Hematopoietic multipotent progenitor cell (in vitro differentiated cells): ENCODE data around the gene ABCC10. TPM values are rescaled to one million over a fixed set of nuclear protein-coding genes. Genes with fewer than 3 reads are reported as not detected.
"Not testable (repeated sequence)": the region's sequence is repeated elsewhere in the genome, so short reads cannot be mapped to it uniquely, and the experiment has no call there.

Experiments
- DNase-seq, 3 donors: peaks; one replicate each; pipeline ENCODE4 v3.0.0-alpha.2; 2011 to 2015; ENCODE audit warnings: low read depth in 2 of 3, low spot score in 2 of 3
- total RNA-seq: library from RNA; depleted of rRNA; stranded (reverse); fragments of >200 nt; gene quantifications from one replicate; pipeline ENCODE4 v1.2.3, GENCODE V29; 2012

Gene ABCC10, protein sequence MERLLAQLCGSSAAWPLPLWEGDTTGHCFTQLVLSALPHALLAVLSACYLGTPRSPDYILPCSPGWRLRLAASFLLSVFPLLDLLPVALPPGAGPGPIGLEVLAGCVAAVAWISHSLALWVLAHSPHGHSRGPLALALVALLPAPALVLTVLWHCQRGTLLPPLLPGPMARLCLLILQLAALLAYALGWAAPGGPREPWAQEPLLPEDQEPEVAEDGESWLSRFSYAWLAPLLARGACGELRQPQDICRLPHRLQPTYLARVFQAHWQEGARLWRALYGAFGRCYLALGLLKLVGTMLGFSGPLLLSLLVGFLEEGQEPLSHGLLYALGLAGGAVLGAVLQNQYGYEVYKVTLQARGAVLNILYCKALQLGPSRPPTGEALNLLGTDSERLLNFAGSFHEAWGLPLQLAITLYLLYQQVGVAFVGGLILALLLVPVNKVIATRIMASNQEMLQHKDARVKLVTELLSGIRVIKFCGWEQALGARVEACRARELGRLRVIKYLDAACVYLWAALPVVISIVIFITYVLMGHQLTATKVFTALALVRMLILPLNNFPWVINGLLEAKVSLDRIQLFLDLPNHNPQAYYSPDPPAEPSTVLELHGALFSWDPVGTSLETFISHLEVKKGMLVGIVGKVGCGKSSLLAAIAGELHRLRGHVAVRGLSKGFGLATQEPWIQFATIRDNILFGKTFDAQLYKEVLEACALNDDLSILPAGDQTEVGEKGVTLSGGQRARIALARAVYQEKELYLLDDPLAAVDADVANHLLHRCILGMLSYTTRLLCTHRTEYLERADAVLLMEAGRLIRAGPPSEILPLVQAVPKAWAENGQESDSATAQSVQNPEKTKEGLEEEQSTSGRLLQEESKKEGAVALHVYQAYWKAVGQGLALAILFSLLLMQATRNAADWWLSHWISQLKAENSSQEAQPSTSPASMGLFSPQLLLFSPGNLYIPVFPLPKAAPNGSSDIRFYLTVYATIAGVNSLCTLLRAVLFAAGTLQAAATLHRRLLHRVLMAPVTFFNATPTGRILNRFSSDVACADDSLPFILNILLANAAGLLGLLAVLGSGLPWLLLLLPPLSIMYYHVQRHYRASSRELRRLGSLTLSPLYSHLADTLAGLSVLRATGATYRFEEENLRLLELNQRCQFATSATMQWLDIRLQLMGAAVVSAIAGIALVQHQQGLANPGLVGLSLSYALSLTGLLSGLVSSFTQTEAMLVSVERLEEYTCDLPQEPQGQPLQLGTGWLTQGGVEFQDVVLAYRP (N-terminal part only)
- 25.9 TPM for total RNA-seq

DNA sequence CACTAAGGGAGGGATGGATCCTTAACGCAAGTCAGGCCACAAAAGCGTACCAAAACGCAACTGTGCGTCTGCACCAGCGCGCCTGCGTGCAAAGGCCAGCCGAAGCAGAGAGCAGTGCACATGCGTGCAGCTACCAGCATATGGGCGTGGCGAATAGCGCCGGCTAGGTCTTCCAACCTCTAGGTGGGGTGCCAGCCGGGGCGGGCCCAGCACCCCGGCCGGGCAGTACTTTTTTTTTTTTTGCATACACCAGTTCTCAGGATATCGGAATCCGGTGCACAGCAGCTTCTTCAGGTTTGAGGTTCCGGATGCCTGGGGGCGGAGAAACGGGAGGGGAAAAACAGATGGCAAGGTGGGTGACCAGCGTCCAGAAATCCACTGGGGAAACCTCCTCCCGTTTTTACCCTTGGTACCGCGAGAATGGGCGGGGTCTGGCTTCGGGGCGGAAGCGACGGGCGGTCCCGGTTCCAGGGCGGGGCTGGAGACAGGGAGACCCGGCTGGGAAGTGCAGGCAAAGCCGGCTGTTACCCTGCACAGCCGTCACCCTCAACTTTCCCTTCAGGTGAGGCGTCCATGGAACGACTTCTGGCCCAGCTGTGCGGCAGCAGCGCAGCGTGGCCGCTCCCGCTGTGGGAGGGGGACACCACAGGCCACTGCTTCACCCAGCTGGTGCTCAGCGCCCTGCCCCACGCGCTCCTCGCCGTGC, at the start of gene ABCC10:
Gene ABCC10 (plus strand): TSS at position 136 of the 706 bp plus-strand sequence. CDS start 438 bp downstream, at position 574.
- DNase-seq = peak; percentile 88 to 96 (median 94)

DNA sequence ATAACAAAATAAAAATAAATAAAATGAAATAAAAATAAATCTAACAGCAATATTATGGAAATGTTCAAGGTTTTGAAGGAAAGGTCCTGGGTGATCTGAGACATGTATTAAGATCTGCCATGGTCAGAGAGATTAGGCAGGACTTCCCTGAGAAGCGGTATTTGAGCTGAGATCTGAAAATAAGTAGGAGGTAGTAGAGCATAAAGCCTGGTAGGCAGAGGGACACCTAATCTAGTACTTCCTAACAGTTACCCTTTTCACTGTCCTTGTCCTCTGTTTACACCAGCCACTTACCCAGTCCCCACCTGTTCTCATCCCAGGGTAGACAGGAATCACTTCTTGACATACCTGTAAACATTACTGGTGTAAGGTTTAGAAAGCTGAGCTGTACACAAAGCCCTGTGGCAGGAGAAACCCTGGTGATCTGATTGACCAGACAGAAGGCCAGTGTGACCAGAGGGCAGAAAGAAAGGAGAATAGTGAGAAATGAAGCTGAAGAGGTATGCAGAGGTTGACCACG, 49.6 kb upstream of the ABCC10 start:
- DNase-seq = no peak

DNA sequence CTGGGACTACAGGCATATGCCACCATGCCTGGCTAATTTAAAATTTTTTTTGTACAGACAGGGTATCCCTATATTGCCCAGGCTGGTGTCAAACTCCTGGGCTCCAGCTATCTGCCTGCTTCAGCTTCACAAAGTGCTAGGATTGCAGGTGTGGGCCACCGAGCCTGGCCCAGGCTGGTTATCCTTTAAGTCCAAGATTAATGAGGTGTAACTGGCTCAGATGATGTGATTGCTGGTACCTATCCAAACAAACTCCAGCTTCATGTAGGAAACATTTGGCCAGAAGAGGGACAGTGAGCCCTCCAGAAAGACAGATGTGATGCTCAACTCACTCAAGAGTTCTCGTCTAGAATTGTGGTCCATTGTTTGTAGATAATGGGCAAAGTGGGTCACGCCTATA, 48.7 kb upstream of the ABCC10 start:
- no peak for DNase-seq

DNA sequence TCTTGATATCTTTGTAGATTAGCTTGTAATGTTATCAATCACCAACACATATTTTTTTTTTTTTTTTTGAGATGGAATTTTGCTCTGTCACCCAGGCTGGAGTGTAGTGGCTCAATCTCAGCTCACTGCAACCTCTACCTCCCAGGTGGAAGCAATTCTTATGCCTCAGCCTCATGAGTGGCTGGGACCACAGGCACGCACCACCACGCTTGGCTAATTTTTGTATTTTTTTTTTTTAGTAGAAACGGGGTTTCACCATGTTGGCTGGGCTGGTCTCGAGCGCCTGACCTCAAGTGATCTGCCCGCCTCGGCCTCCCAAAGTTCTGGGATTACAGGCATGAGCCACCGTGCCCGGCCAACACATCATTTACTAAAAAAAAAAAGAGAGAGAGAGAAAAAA, 46.5 kb upstream of the ABCC10 start:
- DNase-seq = not testable (repeated sequence)

DNA sequence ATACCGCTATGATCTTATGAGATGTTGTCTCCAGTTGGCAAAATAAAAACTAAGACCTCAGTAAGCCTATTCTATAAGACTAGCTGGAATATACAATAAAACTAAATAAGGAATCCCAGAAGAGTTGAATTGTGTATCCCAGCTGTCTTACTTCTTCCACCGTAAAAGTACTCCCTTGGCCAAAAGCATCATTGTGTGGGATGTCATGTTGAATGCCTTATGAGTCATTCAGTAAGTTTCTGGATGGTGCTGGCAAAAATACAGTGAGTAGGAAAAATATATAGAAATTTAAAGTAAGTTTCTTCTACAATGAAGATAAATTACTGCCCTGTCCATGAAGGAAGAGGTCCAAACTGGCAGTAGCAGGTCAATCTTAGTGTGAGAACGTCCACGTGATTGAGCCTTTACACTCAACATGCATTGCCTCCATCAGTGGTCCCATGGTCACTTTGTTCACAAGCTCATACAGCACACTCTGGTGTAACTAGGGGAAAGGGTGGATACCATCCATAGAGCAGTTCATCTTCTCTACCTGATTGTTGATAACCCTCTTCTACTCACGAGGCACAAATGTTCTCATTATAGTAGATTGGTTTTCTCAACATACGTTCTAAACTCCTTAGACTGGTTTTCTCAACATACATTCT, 44.2 kb upstream of the ABCC10 start:
- DNase-seq = no peak

DNA sequence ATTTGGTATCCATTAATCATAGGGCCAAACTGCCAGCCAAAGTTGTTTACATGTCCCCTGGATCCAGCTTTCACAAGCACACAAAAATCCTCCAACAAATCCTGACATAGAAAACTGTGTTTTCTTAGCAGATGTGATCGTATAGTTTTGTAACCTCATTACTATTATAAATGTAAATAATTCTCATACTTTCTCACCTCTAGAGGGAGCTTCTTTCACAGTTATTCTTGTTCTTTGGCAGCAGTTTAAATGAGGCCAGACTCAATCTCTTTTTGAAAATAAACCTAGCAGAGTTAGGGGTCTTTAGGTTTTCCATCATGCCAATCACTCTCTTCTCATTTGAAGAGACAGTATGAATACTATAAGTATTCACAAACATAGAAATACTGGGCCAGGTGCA, 40.8 kb upstream of the ABCC10 start:
- peak in 1 of 3 donors; percentile 59 for DNase-seq

DNA sequence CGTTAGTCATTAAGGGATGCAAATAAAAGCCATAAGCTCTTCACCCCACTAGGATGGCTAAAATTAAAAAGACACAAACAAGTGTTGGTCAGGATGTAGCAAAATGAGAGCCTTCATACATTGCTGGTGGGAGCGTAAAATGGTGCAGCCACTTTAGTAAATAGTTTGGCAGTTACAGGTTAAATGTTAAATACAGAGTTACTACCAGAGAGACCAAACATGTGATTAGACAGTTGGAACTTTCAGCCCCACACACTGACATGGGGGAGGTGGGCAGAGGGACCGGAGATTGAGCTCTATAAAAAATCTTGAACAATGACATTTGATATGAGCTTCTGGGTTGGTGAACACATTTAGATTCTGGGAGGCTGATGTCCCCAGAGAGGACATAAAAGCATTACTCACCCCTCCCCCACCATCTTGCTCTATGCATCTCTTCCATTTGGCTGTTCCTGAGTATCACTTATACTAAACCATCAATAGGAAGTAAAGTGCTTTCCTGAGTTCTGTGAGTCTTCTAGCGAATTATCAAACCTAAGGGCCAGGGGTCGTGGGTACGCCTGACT, 37.5 kb upstream of the ABCC10 start:
- no peak for DNase-seq

DNA sequence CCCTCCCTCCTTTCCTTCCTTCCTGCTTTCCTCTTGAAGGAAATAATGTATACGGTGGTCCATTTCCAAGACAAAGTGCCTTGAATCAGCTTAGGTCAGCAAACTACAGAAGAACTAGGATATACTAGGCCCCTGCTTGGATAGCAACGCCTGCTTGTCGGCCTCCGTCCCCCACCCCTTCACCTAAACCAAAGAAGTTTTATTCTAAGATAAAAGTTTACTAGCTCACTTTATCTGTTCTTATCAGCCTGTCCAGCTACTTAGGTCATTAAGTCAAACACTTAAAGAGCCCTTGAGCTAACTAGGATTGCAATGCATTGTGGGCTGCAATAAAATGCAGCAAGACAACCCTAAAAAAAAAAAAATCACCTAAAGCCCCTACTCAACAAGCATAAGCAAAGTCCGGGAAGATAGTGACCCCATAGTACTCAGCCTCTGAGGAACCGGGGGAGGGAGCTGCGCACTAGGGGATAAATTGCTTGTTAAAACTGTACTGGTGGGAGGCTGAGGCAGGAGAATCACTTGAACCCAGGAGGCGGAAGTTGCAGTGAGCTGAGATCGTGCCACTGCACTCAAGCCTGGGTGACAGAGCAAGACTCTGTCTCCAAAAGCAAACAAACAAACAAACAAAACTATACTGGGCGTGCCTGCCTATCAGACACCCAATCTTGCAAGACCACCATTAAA, 36.4 kb upstream of the ABCC10 start:
- not testable (repeated sequence) for DNase-seq

DNA sequence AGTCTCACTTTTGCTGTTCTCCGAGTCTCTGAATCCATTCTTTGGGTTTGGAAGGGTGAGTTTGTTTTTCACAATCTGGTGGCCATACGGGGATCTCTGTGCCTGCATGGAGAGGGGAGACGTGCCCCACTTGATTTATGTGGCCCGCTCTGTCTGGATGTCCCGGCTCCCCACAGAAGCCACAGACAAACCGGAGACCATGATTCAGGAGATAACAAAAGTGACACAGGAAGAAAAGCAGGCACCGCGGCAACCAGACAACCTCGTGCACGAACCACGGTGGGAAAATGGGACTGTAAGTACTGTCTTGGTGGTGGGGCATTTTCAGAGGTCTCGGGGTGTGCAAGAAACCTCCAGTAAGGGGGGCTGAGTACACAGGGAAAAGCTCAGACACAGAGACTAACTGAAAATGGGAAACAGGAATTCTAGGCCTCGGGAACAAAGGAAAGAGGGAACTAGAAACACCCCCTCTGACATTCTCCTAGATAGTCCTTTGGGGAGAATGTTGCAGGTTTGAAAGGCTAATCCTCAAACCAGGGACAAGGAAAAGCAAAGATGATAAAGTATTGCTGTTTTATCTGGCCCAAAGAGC, 35.8 kb upstream of the ABCC10 start:
- peak in 2 of 3 donors; percentile 76 to 77 for DNase-seq

DNA sequence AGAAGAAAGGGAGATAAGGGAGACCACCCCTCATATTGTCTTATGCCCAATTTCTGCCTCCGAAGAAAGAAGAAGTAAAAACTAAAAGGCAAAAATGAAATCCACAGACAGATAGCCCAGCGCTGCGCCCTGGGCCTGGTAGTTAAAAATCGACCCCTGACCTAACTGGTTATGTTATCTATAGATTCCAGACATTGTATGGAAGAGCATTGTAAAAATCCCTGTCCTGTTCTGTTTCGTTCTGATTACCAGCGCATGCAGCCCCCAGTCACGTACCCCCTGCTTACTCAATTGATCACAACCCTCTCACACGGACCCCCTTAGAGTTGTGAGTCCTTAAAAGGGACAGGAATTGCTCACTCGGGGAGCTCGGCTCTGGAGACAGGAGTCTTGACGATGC, 34.2 kb upstream of the ABCC10 start:
- DNase-seq = not testable (repeated sequence)

DNA sequence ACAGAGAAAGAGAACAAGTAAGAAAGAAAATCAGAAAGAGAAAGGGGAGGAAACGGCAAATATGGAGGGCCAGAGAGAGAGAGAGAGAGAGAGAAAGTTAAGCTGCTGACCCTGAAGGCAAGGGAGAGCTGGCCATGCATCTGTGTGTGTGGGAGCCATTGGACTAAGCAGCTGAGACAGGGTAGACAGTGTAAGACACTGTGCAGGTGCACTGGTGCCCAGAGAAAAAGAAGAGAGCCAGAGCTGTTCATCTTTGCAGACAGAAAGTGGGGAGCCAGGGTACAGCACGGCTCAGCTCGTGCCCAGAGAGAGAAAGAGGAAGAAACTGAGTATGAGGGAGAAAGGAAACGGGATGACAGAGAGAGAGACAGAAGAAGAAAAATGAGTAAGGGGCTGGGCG, 33.7 kb upstream of the ABCC10 start:
- DNase-seq = peak in 1 of 3 donors; percentile 34

DNA sequence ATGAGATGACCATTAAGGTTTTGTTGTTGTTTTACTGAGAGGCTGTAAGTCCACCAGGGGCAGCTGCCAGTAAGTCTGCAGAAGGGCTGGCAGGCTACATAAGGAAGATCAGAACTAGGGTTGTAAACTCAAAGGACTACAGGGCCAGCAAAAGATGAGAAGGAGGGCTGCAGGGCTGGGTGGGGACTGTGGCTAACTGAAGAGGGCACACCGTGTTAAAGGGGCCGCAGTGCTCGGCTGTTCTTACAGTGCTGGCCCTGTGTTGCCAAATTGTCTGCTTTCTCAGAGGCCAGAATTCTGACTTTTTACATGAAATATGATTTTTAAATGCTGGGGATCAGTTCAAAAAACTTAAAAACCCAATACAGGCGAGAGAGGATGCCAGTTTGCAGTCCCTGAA, 32.4 kb upstream of the ABCC10 start:
- DNase-seq = no peak

DNA sequence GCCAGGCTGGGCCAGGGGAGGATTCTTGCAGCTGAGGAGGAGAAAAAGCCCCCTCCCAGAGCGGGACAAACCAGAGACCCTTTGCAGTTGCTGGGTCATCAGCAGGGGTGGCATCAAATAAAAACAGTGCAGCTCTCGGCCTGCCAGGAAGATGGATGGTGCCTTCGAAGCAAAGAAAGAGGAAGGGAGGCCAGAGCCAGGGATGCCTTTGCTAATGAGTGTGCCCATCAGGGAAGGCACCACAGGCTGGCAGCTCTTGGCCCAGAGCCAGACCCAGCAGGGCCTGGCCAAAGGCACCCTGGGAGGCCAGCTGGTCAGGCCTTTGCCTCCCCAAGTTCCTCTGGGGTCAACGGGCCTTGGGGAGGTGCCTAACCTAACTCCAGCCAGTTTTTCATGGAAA, 31.6 kb upstream of the ABCC10 start:
- DNase-seq = no peak

DNA sequence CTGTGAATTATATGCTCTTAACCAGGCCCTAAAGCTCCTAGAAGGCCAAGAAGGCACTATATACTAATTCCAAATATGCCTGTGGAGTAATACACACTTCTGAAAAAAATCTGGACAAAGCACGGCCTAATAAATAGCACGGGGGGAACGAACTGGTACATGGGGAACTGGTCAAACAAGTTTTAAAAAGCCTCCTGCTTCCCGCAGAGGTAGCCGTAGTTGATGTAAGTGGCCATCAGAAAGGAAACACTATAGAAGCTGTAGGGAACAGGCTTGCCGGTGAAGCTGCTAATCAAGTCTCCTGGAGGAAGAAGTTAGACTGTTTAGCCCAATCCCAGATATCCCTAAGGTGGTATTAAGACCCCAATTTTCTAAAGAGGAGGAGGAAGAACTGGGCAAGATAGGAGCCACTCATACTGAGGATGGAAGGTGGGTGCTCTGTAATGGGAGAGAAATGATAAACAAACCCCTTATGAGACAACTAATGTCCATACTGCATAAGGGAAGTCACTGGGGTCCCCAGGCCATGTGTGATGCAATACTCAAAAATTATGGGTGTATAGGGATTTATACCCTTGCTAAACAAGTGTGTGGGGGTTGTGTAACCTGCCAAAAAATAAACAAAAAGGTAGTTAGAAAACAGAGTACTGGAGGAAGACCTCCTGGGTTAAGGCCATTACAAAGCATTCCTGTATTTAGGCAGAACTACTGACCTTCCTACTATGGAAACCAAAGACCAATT, 30.8 kb upstream of the ABCC10 start:
- no peak for DNase-seq

DNA sequence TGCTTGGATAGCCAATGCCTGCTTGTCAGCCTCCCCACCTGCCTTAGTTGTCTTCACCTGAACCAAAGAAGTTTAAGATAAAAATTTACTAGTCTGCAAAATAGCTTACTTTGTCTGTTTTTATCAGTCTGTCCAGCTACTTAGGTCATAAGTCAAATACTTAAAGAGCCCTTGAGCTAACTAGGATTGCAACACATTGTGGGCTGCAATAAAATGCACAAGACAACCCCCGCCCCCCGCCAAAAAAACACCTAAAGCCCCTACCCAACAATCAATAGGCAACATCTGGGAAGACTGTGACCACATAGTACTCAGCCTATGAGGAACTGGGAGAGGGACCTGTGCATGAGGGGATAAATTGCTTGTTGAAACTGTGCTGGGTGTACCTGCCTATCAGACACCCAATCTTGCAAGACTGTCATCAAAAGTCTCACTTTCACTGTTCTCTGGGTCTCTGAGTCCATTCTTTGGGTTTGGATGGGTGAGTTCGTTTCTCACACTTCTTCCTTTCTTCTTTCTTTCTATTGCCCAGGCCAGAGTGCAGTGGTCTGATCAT, 27.3 kb upstream of the ABCC10 start:
- DNase-seq = no peak

DNA sequence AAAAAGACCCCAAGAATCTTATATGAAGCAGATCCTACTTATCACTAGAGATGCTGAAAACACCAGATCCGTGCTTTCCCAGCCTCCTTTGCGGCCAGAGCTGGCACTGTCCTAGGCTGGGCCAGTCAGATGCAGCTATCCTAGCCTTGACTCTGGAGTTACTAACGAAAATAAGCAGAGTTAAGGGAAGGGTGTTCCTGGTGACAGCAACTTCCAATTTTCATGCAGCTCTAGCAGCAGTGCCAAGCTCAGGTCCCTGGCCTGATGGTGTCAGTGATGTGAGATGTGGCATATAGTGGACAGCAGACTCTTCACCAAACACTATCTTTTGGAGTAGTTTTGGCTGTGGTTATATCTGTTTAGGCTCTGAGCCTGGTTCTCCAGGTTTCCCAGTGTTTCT, 25.6 kb upstream of the ABCC10 start:
- DNase-seq = no peak

DNA sequence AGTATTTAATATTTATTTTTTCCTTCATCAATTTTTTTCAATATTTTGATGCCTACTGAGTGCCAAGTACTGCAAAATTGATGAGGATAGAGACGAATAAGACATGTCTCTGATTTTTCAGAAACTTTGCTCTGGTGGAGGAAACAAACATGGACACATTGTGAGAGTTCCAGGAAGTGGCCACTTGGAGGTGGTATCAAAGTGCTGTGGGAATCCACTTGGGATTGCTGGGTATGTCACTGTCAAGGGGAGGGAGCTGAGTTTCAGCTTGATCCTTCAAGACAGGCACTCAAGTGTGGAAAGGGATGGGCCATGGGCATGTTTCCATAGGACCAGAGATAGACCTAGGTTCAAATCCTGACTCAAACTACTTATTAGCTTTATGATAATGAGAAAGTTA, 24.5 kb upstream of the ABCC10 start:
- DNase-seq = no peak
